ENCODE results near the gene APBA1. TPM values are rescaled to one million over a fixed set of nuclear protein-coding genes. Genes with fewer than 3 reads are reported as not detected.

APBA1 gene
- total RNA-seq, 2 donors from 2014 or later, result 6.8 to 9.5 TPM

DNA sequence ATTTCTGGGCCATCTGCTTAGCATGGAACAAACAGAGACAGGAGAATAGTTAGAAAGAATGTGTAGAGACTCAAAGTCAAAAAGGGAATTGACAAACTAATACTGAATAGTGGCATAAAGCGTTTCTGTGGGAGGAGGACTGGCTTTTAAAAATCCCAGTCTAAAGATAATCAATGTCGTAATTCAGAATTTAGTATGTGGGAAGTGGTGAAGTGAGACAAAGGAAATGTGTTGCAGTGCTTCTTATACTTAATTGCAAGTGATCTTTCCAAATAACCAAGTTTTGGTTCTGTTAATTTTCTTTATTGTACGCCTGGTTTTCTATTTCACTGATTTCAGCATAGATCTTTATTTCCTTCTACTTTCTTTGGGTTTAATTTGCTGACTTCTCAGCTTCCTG is 214.0 kb downstream of the APBA1 start:
- no peak overlapping the region for H3K4me3 ChIP-seq
- DNase-seq (ENCODE audit: low spot score), result no peak
- TF ChIP-seq, protein P1, sequence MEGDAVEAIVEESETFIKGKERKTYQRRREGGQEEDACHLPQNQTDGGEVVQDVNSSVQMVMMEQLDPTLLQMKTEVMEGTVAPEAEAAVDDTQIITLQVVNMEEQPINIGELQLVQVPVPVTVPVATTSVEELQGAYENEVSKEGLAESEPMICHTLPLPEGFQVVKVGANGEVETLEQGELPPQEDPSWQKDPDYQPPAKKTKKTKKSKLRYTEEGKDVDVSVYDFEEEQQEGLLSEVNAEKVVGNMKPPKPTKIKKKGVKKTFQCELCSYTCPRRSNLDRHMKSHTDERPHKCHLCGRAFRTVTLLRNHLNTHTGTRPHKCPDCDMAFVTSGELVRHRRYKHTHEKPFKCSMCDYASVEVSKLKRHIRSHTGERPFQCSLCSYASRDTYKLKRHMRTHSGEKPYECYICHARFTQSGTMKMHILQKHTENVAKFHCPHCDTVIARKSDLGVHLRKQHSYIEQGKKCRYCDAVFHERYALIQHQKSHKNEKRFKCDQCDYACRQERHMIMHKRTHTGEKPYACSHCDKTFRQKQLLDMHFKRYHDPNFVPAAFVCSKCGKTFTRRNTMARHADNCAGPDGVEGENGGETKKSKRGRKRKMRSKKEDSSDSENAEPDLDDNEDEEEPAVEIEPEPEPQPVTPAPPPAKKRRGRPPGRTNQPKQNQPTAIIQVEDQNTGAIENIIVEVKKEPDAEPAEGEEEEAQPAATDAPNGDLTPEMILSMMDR (IDR thresholded peaks at IDR 0.05), result no peak
- no peaks in the 10 kb centered on the region for H3K4me1 ChIP-seq (ENCODE audit: control insufficient read depth in 1 of 2, low read depth in 2 of 2)
- H3K27ac ChIP-seq, result no peak overlapping the region
- no peaks in the 10 kb centered on the region for H3K9me3 ChIP-seq
- ATAC-seq (ENCODE audit: insufficient number of reproducible peaks, low FRiP score, low read depth), result no peak
- H3K27me3 ChIP-seq (replicated peaks; ENCODE audit: insufficient read depth), result no peaks in the 10 kb centered on the region
- peaks cover 8% of the 10 kb centered on the region for H3K36me3 ChIP-seq

DNA sequence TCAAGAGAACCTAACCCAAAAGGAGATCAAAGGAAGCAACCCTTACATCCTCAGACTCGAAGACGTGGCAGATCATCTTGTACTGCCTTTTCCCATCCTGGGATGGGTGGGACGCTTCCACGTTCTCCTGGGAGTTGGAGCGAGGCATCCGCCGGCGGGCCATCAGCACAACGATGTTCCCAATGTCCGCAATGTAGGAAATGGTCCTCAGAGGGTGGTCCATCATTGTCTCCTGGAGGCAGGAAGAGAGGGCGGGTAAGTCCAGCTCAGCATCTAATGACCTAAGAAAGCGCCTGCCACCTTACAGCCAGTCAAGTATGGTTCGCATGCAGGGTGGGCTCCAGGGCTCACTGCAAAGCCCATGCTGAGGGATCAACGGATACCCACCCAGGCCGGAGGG is 216.0 kb downstream of the APBA1 start:
- H3K36me3 ChIP-seq, result peaks cover 8% of the 10 kb centered on the region
- no peaks in the 10 kb centered on the region for H3K27me3 ChIP-seq (replicated peaks; ENCODE audit: insufficient read depth)
- no peaks in the 10 kb centered on the region for H3K4me1 ChIP-seq (ENCODE audit: control insufficient read depth in 1 of 2, low read depth in 2 of 2)
- no peak for DNase-seq (ENCODE audit: low spot score)
- H3K4me3 ChIP-seq, result no peak overlapping the region
- H3K27ac ChIP-seq, result no peak overlapping the region
- ATAC-seq (ENCODE audit: insufficient number of reproducible peaks, low FRiP score, low read depth), result no peak
- no peaks in the 10 kb centered on the region for H3K9me3 ChIP-seq
- TF ChIP-seq, protein P1 (IDR thresholded peaks at IDR 0.05), result no peak

DNA sequence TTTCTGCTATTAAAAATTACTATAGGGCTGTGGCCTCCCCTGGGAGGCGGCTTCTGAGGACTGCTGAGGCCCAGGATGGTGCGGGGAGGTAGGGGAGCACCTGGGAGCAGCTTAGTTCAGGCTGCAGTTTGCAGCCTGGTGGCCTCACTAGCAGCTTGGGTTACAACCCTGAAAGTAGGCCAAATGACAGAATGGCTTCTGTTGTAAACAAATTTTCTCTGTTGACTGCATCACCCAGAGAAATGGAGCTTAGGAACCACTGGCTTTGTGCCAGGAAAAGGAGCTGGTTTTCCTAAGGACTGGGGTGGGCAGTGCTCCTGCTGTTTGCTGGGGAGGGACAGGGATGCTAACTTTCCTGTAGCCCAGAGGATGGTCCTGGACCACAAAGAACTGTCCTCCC is 216.9 kb downstream of the APBA1 start:
- peaks cover 8% of the 10 kb centered on the region for H3K36me3 ChIP-seq
- DNase-seq (ENCODE audit: low spot score) (no peak), ATAC-seq (ENCODE audit: insufficient number of reproducible peaks, low FRiP score, low read depth) (no peak)

DNA sequence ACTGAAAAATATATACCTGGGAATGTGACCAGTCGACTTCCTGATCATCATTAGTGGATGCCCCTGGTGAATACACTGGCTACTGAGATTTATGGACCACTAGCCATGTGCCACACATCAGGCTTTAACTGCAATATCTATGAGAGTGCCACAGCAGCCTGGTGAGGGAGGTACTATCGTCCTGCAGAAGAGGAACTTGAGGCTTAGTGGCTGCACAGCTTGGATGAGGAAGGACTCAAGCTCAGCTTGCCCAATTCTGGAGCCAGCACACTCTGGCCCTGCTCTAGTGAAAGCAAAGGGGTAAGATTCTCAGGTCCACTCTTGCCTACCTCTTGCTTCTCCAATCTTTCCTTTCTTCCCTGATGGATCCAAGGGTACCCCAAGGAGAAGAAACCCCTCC is 217.8 kb downstream of the APBA1 start:
- peaks cover 8% of the 10 kb centered on the region for H3K36me3 ChIP-seq
- no peaks in the 10 kb centered on the region for H3K4me1 ChIP-seq (ENCODE audit: control insufficient read depth in 1 of 2, low read depth in 2 of 2)
- DNase-seq (ENCODE audit: low spot score) (no peak), ATAC-seq (ENCODE audit: insufficient number of reproducible peaks, low FRiP score, low read depth) (no peak)
- TF ChIP-seq, protein P1 (IDR thresholded peaks at IDR 0.05), result no peak
- H3K9me3 ChIP-seq, result no peaks in the 10 kb centered on the region
- H3K27ac ChIP-seq, result no peak overlapping the region
- no peak overlapping the region for H3K4me3 ChIP-seq
- no peaks in the 10 kb centered on the region for H3K27me3 ChIP-seq (replicated peaks; ENCODE audit: insufficient read depth)

More for the DNA sequence above, 216.9 kb downstream of the APBA1 start:
- H3K9me3 ChIP-seq, result no peaks in the 10 kb centered on the region
- H3K27me3 ChIP-seq (replicated peaks; ENCODE audit: insufficient read depth), result no peaks in the 10 kb centered on the region
- no peaks in the 10 kb centered on the region for H3K4me1 ChIP-seq (ENCODE audit: control insufficient read depth in 1 of 2, low read depth in 2 of 2)
- H3K27ac ChIP-seq, result no peak overlapping the region
- no peak overlapping the region for H3K4me3 ChIP-seq
- TF ChIP-seq, protein P1 (IDR thresholded peaks at IDR 0.05), result no peak

DNA sequence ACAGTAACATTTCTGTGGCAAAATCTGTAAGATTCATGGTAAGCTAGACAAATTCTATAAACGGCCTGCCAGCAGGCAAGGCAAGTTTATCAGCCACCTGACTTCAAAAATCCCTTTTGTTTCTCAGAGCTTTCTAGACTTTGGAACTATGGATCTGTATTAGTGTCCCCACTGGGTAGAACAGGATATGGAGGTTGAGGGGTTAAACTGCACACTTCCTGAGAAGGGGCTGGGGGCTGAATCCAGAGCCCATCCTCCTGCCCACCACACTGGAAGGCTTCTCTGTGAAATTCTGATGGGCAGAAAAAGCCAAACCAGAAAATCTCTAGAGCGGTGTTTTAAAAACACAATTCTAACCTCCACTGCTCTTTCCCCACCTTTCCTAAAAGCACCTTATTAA is 218.4 kb downstream of the APBA1 start:
- DNase-seq (ENCODE audit: low spot score) (no peak), ATAC-seq (ENCODE audit: insufficient number of reproducible peaks, low FRiP score, low read depth) (no peak)
- Histone ChIP-seq H3K4me1 (ENCODE audit: control insufficient read depth in 1 of 2, low read depth in 2 of 2) (no peaks in the 10 kb centered on the region), H3K4me3 (no peak overlapping the region), H3K9me3 (no peaks in the 10 kb centered on the region), H3K27ac (no peak overlapping the region), H3K27me3 (replicated peaks; ENCODE audit: insufficient read depth) (no peaks in the 10 kb centered on the region), H3K36me3 (peaks cover 8% of the 10 kb centered on the region)
- TF ChIP-seq, protein P1 (IDR thresholded peaks at IDR 0.05), result no peak
